ENCODE results near the gene TBC1D2B.
"Not testable (repeated sequence)": the region's sequence is repeated elsewhere in the genome, so short reads cannot be mapped to it uniquely, and the experiment has no call there.

TBC1D2B gene

DNA sequence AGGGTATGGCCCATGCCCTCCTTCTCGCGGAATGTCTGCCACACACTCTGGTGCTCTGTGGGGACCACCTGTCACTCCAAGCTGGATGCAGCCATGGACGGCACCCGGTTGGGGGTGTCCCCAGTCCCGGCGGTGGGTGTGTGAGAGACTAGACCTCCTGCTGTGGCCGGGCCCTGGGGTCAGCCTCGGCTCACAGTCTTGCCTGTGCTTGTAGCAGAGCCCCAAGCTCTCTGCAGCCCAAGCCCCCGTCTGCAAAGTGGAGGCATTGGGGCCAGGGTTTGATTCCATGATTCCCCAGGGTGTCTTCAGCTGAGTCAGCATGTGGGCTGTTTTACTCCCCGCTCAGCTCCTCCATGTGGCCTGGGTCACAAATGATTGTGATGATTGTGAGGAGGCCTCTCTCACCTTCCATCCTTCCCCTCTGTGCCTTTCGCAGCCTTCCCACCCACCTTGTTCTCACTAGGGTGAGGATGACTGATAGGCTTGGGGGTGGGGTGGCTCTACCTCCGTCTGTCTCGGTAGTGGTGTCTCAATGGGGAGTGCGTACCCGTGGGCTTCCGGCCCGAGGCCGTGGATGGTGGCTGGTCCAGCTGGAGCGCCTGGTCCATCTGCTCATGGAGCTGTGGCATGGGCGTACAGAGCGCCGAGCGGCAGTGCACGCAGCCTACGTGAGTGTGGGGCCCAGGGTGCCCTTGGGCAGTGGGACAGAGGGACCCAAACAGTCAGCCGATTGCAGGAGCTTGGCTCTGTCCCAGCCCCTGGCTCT, 100.6 kb downstream of the TBC1D2B start:
- not testable (repeated sequence) for DNase-seq (ENCODE audit: low spot score)
- peak; percentile 86 for FAIRE-seq

DNA sequence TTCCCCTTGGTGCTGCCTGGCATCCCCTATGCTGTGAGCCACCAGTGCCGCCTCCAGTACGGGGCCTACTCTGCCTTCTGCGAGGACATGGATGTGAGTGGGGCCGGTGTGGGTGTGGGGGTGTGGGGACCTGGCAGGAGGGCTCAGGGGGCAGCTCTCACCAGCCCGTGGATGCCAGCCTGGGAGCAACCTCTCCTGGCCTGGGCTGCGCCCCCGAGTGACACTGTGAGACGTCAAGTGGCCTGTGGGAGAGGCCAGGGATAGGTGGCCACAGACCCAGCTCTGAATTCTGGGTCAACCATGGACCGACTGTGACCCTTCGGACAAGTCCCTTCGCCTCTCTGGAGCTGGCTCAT, 101.4 kb downstream of the TBC1D2B start:
- FAIRE-seq; DNase-seq (ENCODE audit: low spot score): not testable (repeated sequence)

DNA sequence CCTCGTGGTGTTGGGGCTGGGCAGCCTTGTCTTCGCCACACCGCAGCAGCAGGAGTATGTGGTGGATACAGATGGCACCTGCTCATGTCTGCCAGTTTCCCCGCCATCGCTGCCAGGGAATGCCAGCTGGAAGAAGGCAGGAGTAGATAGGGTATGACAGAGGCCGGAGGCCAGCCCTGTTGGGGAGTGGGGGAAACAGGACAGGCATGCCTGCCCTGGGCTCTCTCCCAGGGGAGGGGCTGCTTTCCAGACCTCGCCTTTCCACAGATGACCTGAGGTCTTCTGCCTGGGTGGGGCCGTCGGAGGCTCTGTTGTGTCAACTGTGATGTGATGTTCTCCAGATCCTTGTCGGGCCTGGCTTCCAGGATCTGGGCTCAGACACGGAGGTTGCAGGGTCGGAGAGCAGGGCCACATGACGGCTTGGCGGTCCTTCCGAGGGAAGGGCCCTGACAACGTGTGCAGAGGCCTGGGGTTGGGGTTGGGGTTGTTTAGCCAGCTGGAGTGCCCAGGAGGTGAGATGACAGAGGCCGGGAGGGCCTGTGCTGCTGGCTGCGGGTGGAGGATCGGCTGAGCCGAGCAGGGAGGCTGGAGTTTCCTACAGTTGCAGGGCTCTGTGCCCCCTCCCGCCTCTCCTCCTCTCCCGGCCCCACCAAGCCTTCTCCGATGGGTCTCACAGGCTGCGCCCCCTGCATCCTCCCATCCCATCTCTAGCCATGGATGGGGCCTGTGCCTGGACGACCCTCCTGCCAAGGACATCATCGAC, 102.0 kb downstream of the TBC1D2B start:
- FAIRE-seq, result no peak
- no peak for DNase-seq (ENCODE audit: low spot score)

DNA sequence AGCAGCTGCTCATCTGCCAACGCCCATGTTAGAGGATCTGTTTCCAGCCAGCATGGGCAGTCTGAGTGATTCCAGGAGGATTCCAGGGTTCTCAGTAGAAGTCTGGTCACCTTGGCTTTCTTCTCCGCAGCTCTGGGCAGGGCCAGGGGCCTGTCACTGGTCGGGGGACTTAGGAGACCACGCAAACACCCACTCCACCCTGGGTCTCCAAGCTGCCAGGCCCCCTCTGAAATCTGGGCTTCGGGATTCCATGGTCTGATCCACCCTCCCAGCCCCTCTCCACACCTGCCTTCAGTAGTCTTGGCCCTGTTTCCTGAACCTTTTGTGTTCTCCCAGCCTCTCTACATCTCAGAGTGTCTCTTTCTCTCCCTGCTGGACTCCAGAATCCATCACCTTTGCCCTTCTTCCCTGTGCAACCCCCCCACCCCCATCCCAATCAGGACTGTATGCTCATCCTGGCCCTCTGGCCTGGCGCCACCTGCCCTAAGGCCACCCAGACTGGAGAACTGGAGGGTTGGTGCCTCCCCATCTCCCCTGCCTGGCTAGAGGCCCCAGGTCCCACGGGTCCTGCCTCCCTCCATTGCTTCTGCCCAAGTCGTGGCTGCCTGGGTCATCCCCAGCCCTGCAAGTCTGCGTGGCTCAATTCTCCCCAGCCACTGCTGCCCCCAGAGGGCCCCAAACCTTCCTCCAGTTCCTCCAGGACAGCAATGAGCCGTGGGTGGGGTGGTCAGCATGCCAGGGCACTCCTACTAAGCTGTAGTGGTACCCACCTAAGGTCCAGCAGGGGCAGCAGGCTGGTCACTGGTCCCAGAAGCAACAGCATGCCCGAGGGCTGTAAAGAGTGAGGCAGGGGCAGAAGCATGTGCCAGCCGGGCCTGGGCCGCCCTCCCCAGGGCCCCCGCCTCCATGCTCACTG, 102.8 kb downstream of the TBC1D2B start:
- no peak for FAIRE-seq
- no peak for DNase-seq (ENCODE audit: low spot score)

DNA sequence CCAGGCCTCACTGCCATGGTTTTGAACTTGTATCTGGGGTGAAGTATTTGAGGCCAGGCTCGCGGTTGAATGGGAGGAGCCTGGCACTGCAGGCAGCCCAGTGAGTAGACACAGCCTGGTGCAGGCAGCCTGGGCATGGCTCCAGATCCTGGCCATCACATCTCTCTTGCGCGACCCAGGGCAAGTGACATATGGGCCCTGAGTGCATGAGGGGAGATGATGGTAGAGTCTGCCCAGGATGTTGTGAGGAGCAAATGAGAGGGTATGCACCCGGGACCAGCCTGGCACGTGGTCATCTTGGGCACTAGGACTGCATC, 103.5 kb downstream of the TBC1D2B start:
- FAIRE-seq (no peak), DNase-seq (ENCODE audit: low spot score) (peak; percentile 20)

DNA sequence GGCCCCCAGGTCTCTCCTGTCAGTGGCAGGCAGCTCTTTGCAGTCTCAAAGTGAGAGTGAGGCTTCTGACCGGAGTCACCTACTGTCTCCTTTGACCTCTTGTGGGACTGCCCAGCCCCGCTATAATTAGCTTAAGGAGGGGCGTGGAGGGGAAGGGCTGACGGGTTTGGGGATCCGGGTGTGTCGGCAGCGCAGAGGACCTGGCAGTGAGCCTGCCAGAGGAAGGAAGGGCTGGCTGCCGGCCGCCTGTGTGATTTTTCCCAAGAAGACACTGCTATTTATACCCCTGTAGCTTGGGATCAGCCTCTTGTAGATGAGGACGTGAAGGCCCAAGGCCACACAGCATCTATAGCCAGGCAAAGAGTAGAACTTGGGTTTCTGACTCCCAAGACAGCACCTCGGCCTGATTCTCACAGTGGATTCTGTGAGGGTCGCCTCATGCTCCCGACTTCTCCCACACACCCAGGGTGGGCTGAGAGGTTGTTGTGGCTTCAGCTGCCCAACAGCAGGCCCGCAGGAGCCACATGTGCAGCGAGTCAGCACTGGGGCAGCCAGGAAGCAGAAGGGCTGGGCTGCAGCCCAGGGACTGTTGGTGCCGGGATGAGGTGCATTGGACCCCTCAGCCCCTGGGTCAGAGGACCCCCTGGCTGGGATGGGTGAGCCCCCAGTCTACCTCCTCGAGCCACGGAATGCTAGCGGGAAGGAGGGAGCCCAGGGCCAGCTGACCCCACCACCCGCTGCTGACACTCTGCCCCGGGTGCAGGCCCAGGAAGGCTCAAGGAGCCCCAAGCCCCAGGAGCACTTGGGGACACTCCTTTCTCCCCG, 104.0 kb downstream of the TBC1D2B start:
- not testable (repeated sequence) for FAIRE-seq; DNase-seq (ENCODE audit: low spot score)

DNA sequence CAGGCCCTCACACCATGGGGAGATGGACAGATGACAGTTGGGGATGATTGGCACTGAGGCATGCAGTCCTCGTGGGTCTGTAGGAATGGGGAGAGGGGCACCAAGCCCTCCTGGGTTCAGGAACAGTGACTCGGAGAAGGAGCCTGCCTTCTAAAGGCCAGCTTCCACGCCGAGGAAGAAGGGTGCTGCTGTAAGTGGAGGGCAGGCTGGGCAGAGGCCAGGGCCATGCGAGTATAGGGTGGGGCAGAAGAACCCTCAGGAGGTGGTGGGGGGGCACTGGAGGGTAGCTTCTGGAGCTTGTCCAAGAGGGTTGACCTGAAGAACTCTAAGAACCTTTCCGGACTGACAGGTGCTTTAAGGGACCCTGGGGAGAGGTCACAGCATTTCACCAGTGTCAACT, 104.8 kb downstream of the TBC1D2B start:
- DNase-seq (ENCODE audit: low spot score); FAIRE-seq: not testable (repeated sequence)

DNA sequence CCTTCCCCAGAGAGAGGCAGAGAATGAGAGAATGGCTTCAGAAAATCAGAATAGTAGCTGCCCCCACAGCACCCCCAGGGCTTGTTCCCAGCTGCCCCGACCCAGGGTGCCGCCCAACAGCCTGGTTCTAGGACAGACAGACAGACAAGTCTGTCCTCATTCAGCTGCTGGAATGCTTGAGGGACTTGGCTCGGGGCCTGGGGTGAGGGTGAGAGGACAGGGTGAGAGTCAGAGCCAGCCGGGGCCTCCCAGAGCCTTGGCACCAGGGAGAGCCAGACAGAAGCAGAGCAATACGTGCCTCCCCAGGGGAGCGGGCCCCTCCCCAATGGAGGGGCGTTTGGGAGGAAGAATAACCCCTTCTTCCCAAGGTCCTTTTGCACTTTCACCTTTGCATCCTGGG, 105.6 kb downstream of the TBC1D2B start:
- DNase-seq (ENCODE audit: low spot score); FAIRE-seq: not testable (repeated sequence)

DNA sequence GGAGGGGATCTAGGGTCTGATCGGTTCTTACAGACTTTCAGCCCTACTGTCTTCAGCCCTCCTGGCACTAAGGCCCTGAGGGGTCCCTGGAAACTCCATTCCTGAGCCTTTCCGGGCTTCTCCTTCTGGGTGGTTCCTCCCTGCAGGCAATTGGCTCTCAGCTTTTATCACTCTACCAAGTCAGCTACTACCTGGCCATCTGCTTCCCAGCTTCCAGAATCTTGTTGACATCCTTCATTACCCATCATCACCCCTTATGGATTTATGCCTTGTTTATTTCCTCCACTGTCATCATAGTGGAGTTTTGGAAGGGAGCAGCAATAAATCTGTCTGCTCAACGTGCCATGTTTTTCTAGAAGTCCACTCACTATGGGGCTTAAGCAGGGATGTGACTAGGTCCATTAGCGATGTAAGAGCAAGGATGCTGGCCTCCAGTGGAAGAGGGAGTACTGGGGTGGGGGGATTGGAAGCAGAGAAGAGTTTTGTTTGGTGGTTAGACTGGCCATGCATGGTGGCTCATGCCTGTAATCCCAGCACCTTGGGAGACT, 106.6 kb downstream of the TBC1D2B start:
- FAIRE-seq, result not testable (repeated sequence)

DNA sequence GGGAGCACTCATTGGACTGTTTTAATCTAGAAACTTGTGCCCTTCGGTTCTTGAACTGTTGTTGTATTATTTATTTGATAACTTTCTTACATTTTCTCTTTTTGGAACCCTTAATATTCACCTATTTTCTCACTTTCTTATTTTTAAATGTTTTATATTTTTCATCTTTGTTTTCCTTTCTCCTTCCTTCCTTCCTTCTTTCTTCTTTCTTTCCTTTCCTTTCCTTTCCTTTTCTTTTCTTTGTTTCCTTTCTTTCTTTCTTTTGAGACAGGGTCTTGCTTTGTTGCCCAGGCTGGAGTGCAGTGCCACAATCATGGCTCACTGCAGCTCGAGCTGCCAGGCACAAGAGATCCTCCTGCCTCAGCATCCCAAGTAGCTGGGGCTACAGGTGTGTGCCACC, 108.5 kb downstream of the TBC1D2B start:
- no peak for FAIRE-seq
- DNase-seq (ENCODE audit: low spot score), result no peak

More for the DNA sequence above, 106.6 kb downstream of the TBC1D2B start:
- not testable (repeated sequence) for DNase-seq (ENCODE audit: low spot score)

DNA sequence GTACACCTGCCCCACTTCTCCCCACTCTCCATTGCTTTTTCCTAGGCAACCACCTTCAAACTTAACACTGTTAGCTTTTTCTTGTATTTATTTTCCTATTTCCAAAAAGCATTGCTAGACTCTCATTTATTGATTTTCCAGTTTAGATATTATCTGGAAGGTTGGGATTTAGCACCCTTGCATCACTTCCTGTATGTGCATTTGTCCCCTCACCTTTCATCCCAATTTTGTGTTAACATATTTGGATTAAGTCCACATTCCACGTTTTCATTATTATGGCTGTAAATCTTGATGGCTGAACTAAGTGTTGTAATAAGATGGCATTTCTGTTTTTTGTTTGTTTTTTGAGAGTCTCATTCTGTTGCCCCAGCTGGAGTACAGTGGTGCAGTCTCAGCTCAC, 109.7 kb downstream of the TBC1D2B start:
- DNase-seq (ENCODE audit: low spot score) (no peak), FAIRE-seq (no peak)

DNA sequence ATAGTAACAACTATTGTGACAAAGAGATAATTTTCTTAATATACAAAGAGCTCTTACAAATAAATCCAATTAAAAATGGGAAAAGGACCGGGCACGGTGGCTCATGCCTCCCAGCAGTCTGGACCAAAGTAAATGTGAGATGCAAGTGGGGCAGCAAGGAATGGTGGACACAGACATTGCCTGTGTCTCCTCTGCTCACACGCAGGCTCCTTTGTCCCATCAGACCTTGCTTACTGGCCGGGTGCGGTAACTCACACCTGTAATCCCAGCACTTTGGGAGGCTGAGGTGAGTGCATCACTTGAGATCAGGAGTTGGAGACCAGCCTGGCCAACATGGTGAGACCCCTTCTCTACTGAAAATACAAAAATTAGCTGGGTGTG, 110.3 kb downstream of the TBC1D2B start:
- FAIRE-seq, result not testable (repeated sequence)

DNA sequence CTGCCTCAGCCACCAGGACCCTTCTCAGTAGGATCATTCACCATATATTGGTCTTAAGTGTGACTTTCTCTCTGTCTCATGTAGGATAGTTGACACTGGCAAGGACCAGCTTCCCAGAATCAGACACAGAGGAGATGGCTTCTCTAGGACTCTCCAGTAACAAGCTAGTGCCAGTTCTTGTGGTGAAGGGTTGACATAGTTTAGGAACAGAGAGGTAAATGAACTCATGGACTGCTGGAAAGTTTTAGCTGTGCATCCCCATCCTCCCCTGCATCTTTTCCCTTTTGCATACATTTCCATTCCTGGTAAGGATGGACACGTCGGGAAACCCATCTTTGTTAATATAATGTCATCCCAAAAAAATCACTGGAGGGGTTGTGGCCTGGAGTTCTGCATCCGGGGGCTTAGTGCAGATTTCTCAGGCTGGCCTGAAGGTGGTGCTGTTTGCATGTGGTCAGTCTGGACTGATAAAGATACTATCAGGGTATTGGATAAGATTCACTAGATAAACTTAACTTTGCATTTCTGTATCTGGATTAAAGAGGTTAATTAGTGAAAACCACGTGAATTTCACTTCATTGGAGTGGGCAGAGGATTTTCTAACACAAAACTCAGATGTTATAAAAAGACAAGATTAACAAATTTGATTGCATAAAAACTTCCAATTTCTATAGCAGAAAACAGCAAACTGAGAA, 110.8 kb downstream of the TBC1D2B start:
- DNase-seq (ENCODE audit: low spot score), result peak; percentile 72
- FAIRE-seq, result no peak

More for the DNA sequence above, 110.3 kb downstream of the TBC1D2B start:
- not testable (repeated sequence) for DNase-seq (ENCODE audit: low spot score)

DNA sequence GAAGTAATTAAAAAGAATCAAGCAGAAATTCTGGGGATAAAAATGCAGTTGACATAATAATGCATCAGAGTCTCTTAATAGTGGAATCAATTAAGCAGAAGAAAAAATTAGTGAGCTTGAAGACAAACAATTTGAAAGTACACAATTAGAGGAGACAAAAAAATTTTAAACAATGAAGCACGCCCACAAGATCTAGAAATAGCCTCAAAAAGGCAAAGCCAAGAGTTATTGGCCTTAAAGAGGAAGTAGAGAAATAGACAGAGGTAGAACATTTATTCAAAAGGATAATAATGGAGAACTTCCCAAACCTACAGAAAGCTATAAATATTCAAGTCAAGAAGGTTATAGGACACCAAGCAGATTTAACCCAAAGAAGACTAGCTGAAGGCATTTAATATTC, 113.3 kb downstream of the TBC1D2B start:
- FAIRE-seq, result no peak

DNA sequence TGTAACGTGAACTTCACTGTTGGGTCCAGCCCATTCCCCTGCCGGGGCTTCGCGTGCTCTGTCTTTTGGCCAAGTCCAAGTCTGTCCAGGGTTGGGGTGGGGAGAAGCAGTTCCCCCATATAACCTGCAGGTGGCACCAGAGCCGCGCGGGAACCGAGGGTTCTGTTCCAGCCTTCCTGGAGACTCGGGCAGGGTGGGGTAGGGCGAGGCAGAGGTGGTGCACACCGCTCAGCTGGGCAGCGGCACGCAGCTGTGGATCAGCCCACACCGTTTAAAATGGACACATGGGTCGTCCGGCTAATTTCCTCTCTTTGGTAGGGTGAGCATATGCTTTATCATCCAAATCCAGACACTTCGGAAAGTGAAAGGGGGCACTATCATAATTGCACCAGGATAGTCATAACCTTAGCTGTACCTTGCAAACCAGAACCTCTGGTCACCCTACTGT, 118.1 kb downstream of the TBC1D2B start:
- peak; percentile 90 for DNase-seq (ENCODE audit: low spot score)
- FAIRE-seq, result peak; percentile 9

More for the DNA sequence above, 113.3 kb downstream of the TBC1D2B start:
- no peak for DNase-seq (ENCODE audit: low spot score)

DNA sequence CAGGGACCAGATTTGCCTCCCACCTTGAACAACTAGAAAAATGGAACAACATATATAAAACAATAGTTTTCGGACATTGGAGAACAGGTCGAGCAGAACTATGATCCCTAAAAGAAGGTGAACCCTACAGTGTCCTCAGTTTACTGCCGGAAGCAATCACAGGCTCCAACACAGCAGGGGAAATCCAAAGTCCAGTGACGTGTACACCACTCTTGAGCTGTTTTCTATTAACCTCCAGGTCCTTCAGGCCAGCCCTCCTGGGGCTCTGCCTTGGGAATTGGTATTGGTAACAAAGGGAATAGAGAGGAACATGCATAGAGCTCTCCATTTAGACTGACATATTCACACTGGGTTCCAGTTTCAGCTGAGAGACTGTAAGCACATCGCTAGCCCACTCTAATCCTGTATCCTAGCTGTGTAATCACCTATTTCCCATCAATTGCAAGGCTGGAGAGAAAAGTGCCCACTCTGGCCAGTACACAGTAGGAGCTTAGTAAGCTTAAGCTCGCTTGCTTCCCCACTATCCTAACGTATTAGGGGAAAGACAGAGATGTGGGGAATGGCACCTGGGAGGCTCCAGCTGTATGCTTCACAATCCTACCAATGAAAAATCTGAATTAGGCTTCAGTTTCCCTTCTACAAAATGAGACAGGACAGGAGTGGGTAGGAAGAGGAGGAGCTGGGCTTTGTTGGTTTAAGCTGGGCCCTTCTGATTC, 118.6 kb downstream of the TBC1D2B start:
- FAIRE-seq; DNase-seq (ENCODE audit: low spot score): not testable (repeated sequence)

DNA sequence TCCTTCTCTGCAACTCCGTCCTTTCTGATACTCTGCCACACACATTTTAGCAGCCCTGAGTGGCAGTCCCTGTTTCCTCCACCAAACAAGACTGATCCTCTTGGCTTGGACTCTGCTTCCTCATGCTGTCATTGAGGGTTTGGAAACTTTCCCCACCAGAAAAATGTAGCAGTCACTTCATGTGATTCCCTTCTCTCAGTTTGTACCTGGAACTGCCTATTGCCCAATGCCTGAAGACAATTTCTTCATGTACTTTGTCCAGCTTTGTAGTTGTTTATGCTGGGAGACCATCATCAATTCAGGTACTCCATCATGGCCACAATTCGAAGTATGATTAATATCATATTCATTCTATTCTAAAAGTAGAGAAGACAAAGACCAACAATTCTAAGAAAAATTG, 119.5 kb downstream of the TBC1D2B start:
- FAIRE-seq; DNase-seq (ENCODE audit: low spot score): not testable (repeated sequence)

DNA sequence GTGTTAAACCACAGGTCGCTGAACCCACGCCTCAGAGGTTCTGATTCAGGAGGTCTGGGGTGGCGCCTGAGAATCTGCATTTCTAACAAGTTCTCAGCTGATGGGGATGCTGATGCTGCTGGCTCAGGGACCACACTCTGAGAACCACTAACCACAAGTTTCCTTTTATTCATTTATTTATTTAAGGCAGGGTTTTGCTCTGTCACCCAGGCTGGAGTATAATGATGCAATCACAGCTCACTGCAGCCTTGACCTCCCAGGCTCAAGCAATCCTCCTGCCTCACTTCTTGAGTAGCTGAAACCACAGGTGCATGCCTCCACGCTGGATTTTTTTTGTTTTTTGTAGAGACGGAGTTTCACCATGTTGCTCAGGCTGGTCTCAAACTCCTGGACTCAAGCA, 123.6 kb downstream of the TBC1D2B start:
- FAIRE-seq; DNase-seq (ENCODE audit: low spot score): not testable (repeated sequence)

DNA sequence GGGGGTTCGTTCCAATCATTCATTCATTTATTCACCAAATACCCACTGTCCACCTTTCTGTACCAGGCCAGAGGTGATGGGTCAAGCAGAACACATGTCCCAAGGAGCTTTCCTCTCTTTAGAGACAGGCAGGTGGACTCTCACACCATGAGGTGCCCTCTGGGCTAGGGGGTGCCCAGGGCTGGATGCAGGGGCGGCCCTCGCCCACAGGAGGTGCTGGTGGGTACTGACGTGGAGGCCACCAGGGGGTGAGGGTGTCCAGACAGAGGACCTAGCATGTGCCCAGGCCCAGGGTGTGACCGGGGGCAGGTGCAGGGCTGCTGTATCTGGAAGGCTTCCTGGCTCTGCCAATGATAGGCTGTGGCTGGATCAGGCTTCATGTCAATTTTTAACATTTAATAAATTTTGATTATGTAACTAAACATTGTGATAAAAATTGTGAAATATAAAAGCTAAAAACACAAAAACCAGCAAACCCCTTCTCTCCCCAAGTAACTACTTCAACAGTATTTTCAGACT, 124.5 kb downstream of the TBC1D2B start:
- DNase-seq (ENCODE audit: low spot score); FAIRE-seq: not testable (repeated sequence)
